OCI-M2 (cell line): ENCODE measurements around the gene SLC25A51.

ENCODE experiments used
- DNase-seq: peaks from one replicate; lab custom pipeline; 2025; ENCODE audit not compliant: unreplicated experiment; lab: John Stamatoyannopoulos, UW

The SLC25A51 gene

GRCh38 chr9:37937366-37937765 is 33.4 kb upstream of the SLC25A51 start:
- DNase-seq: no peak

- no peak for DNase-seq
These were observed 33.0 kb upstream of the SLC25A51 start for GRCh38 chr9:37936965-37937364.

- no peak for DNase-seq
These were observed 32.4 kb upstream of the SLC25A51 start for GRCh38 chr9:37936376-37936775.

GRCh38 chr9:37935096-37935495 is 31.2 kb upstream of the SLC25A51 start:
- no peak for DNase-seq

GRCh38 chr9:37931592-37931991 is 27.7 kb upstream of the SLC25A51 start:
- no peak for DNase-seq

GRCh38 chr9:37929441-37929895 is 25.5 kb upstream of the SLC25A51 start:
- no peak for DNase-seq

GRCh38 chr9:37928552-37929430 is 24.9 kb upstream of the SLC25A51 start:
- DNase-seq: no peak

- no peak for DNase-seq
These were observed 23.9 kb upstream of the SLC25A51 start for GRCh38 chr9:37927601-37928551.

- DNase-seq: no peak
These were observed 23.2 kb upstream of the SLC25A51 start for GRCh38 chr9:37927132-37927531.

- no peak for DNase-seq
These were observed 22.8 kb upstream of the SLC25A51 start for GRCh38 chr9:37926737-37927118.

- DNase-seq: no peak
These were observed 22.1 kb upstream of the SLC25A51 start for GRCh38 chr9:37925786-37926736.

- no peak for DNase-seq
These were observed 21.1 kb upstream of the SLC25A51 start for GRCh38 chr9:37925006-37925405.

- no peak for DNase-seq
These were observed 20.6 kb upstream of the SLC25A51 start for GRCh38 chr9:37924538-37924937.

- DNase-seq: no peak
These were observed 20.0 kb upstream of the SLC25A51 start for GRCh38 chr9:37923796-37924427.

- DNase-seq: no peak
These were observed 19.3 kb upstream of the SLC25A51 start for GRCh38 chr9:37923118-37923795.

- DNase-seq: no peak
These were observed 18.6 kb upstream of the SLC25A51 start for GRCh38 chr9:37922363-37923117.

- no peak for DNase-seq
These were observed 17.8 kb upstream of the SLC25A51 start for GRCh38 chr9:37921546-37922300.

- no peak for DNase-seq
These were observed 17.2 kb upstream of the SLC25A51 start for GRCh38 chr9:37921168-37921510.
